NCI-H2227 (cell line): ENCODE measurements around the gene ANKMY1.

ENCODE experiments used
- DNase-seq: peaks from one replicate; lab custom pipeline; 2025; ENCODE audit not compliant: unreplicated experiment; lab: John Stamatoyannopoulos, UW

The ANKMY1 gene

GRCh38 chr2:240581811-240582210 is 24.0 kb upstream of the ANKMY1 start:
- DNase-seq, result no peak

- no peak for DNase-seq
Observed at GRCh38 chr2:240579771-240580614, 22.2 kb upstream of the ANKMY1 start.

- DNase-seq, result no peak
Observed at GRCh38 chr2:240579071-240579762, 21.4 kb upstream of the ANKMY1 start.

GRCh38 chr2:240578488-240578887 is 20.7 kb upstream of the ANKMY1 start:
- no peak for DNase-seq

- no peak for DNase-seq
Observed at GRCh38 chr2:240578110-240578450, 20.3 kb upstream of the ANKMY1 start.

- no peak for DNase-seq
Observed at GRCh38 chr2:240577281-240578109, 19.7 kb upstream of the ANKMY1 start.

- DNase-seq, result no peak
Observed at GRCh38 chr2:240576436-240577205, 18.8 kb upstream of the ANKMY1 start.

GRCh38 chr2:240576036-240576435 is 18.2 kb upstream of the ANKMY1 start:
- DNase-seq, result no peak

- DNase-seq, result no peak
Observed at GRCh38 chr2:240575101-240575965, 17.5 kb upstream of the ANKMY1 start.

GRCh38 chr2:240574386-240575100 is 16.8 kb upstream of the ANKMY1 start:
- no peak for DNase-seq

GRCh38 chr2:240573516-240574385 is 16.0 kb upstream of the ANKMY1 start:
- DNase-seq, result no peak

GRCh38 chr2:240573071-240573515 is 15.3 kb upstream of the ANKMY1 start:
- DNase-seq, result no peak

- DNase-seq, result no peak
Observed at GRCh38 chr2:240572141-240573031, 14.6 kb upstream of the ANKMY1 start.

- no peak for DNase-seq
Observed at GRCh38 chr2:240571314-240571973, 13.7 kb upstream of the ANKMY1 start.

- no peak for DNase-seq
Observed at GRCh38 chr2:240570531-240571313, 12.9 kb upstream of the ANKMY1 start.

GRCh38 chr2:240569998-240570530 is 12.3 kb upstream of the ANKMY1 start:
- no peak for DNase-seq
